Measurements from ENCODE around the gene SPOP. TPM values are rescaled to one million over a fixed set of nuclear protein-coding genes. Genes with fewer than 3 reads are reported as not detected.

SPOP gene
- total RNA-seq, 4 donors from 2014 or later = 33.7 to 73.5 (median 50.4) TPM

DNA sequence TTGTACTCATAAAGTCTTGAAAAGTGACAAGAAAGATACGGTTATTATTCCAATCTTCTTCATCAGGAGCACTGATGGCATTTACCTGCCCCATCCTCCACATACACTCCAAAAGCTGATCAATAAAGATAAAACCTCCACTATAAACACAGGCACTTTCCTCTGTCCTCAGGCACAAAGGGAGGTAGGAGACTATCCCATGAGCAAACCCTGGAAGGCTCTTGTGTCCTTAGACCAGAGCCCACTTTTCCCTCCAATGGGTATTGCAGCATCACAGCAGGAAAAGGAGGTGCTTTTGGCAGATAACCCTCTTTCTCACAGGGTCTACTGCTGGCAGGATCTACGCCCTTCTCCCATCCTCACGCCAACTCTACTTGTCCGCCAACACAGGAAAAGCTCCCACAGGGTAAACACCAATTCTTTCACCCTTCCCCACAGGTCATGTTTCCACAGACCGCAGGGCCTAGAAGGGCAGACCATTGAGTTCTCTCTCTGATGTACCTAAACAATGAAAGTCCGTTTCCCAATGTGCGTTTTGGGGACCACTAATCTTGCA lies 73.5 kb downstream of the SPOP start:
- no peak for TF ChIP-seq CTCF (IDR thresholded peaks at IDR 0.05)

GRCh38 chr17:49603720-49604119 lies 74.2 kb downstream of the SPOP start:
- DNase-seq (ENCODE audit: low spot score) (no peak), ATAC-seq (ENCODE audit: low FRiP score) (no peak)
- TF ChIP-seq CTCF (IDR thresholded peaks at IDR 0.05) = no peak

More for the DNA sequence above, 73.5 kb downstream of the SPOP start:
- ATAC-seq (ENCODE audit: low FRiP score) (no peak), DNase-seq (ENCODE audit: low spot score) (no peak)

DNA sequence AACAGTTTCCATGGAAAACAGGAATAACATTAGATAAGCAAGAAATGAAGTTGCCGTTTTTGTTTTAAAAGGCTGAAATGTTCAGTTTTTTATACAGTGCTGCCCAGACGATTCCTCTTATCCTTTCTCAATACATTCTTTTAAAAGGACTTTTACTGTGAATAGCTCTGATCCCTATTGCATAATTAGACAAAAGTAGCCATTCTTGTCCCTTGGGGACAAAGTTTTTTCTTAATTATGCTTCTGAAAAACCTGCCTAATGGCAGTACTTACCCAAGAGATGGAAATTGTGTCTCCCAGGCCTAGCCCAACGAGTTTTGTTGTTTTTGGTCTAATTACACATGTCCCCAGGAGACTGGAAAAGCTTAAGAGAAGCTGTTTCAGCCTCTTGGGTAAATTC lies 74.7 kb downstream of the SPOP start:
- no peak for TF ChIP-seq CTCF (IDR thresholded peaks at IDR 0.05)
- ATAC-seq (ENCODE audit: low FRiP score) = no peak

DNA sequence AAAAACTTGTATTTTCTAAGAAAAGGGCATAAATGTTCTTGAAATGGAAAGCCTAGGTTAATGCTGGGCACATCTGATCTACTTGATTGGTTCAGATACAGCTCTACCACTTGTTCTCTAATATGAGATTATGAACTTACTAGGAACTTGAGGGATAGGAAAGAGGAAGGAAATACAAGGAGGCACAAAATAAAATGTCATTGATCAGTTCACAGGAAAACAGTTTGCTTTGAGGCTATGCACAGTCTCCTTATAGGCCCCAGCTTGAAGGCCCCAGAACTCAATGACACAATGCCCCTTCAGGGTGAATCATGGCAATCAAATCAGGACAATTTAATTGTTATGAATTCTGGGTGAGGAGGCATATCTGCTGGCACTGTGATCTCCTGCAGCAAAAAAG lies 75.1 kb downstream of the SPOP start:
- no peak for ATAC-seq (ENCODE audit: low FRiP score)
- TF ChIP-seq CTCF (IDR thresholded peaks at IDR 0.05) = no peak
- no peak for DNase-seq (ENCODE audit: low spot score)

More for the DNA sequence above, 74.7 kb downstream of the SPOP start:
- no peak for DNase-seq (ENCODE audit: low spot score)

- ATAC-seq (ENCODE audit: low FRiP score) (no peak), DNase-seq (ENCODE audit: low spot score) (no peak)
- no peak for TF ChIP-seq CTCF (IDR thresholded peaks at IDR 0.05)
Observed at GRCh38 chr17:49600949-49601348, 76.9 kb downstream of the SPOP start.

DNA sequence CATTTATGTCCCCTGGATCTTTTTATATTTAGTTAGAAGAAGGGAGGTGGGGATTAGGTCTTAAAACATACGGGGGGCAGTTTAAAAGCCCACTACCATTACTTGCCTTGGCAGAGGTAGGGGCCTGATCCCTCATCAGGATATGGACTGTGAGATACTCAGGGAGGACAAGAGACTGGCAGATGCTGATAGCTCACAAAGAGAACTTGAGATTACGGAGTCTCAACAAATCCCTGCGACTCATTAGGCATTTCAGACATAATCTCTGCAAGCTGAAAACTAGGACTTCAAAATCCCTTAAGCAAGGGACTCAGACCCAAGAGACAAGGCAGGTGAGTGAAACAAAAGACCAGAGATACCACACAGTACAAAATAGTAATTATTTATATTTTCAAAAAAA lies 79.0 kb downstream of the SPOP start:
- DNase-seq (ENCODE audit: low spot score) = no peak
- no peak for TF ChIP-seq CTCF (IDR thresholded peaks at IDR 0.05)
- ATAC-seq (ENCODE audit: low FRiP score) = no peak

DNA sequence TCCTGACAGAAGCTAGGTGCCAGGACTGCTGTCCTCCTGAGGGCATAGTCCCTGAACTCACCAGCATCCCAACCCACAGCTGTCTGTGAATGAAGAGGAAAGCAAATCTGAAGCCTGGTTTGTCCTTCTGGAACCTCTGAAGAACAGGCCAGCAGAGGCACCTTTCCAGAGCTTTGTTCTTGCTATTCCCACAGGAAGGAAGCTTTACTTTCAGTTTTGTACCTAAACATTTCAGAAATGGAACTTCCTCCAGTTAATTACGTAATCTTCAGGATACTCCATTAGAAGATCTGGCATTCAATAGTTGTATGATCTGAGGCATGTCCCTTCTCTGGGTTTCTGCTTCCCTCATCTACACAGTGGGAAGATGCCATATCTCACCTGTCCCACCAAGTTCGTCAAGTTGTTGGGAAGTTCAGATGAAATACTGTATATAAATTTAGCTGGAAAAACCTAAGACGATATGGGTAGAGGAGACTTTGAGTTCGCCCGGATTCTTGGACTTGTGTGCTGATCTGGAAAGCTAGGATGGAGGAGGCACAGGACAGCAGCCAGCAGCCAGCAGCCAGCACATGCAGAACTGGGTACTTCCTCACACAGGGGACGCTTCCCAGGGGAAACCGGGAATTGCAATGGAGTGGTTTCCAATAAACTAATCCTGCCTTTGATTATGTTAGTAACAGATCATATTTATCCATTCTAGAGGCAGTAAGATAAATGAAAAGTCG lies 79.8 kb downstream of the SPOP start:
- no peak for ATAC-seq (ENCODE audit: low FRiP score)
- TF ChIP-seq CTCF (IDR thresholded peaks at IDR 0.05) = no peak
- no peak for DNase-seq (ENCODE audit: low spot score)

Data from omental fat pad (tissue), 4 donors.